HEK293 (cell line): ENCODE measurements around the gene EFNA2.

ENCODE experiments used
- CTCF ChIA-PET: fragments of 350-600 bp; formaldehyde crosslinking; extraction: SDS; loops from one replicate; lab custom pipeline; 2021; ENCODE audit warnings: antibody characterized with exemption; lab: Yijun Ruan, JAX
- POLR2A ChIA-PET: fragments of 300-600 bp; formaldehyde crosslinking; extraction: SDS; loops from one replicate; lab custom pipeline; 2020; ENCODE audit warnings: antibody characterized with exemption, inconsistent platforms; lab: Yijun Ruan, JAX
- H3K27ac ChIP-seq: fragments of 200-500 bp; sonication (Bioruptor generic); 2 replicates; pipeline ENCODE4 v1.5.1; 2014; ENCODE audit warnings: low read depth, low read length, control low read depth, inconsistent platforms; ENCODE audit errors: extremely low read depth
- H3K36me3 ChIP-seq, 2 experiments: fragments of 200-500 bp in 1 of 2; sonication (Bioruptor generic) in 1 of 2; 1 replicate in 1 of 2; 2 replicates in 1 of 2; pipeline ENCODE4 v1.5.1; 2014 to 2017; ENCODE audit warnings: inconsistent platforms in 2 of 2, low read length in 2 of 2; ENCODE audit not compliant: control insufficient read depth in 2 of 2, insufficient read depth in 1 of 2
- H3K4me1 ChIP-seq: fragments of 200-500 bp; sonication (Bioruptor generic); 2 replicates; pipeline ENCODE4 v1.5.1; 2014; ENCODE audit warnings: mild to moderate bottlenecking, low read length, inconsistent platforms; ENCODE audit not compliant: control insufficient read depth, insufficient read depth
- H3K4me3 ChIP-seq: 2 replicates; pipeline ENCODE4 v1.5.1; 2011; ENCODE audit warnings: low read depth, mild to moderate bottlenecking, control low read depth, low read length, moderate library complexity
- H3K9me3 ChIP-seq: fragments of 200-500 bp; sonication (Bioruptor generic); 2 replicates; pipeline ENCODE4 v1.5.1; 2014; ENCODE audit warnings: low read depth, low read length, inconsistent platforms; ENCODE audit not compliant: control insufficient read depth, insufficient read depth
- AEBP2 ChIP-seq: fragments of 450-650 bp; formaldehyde crosslinking; IDR thresholded peaks from 2 replicates; pipeline ENCODE4 v1.5.1; 2016; ENCODE audit warnings: missing biosample characterization, missing genetic modification characterization, borderline replicate concordance
- ELK4 ChIP-seq: IDR thresholded peaks from 2 replicates; pipeline ENCODE4 v1.6.1; 2011; ENCODE audit warnings: mild to moderate bottlenecking, low read depth, low read length, borderline replicate concordance
- GFI1B ChIP-seq: fragments of 450-650 bp; formaldehyde crosslinking; IDR thresholded peaks from 2 replicates; pipeline ENCODE4 v1.5.1; 2016; ENCODE audit warnings: missing biosample characterization, missing genetic modification characterization
- GLIS2 ChIP-seq: fragments of 450-650 bp; formaldehyde crosslinking; IDR thresholded peaks from 2 replicates; pipeline ENCODE4 v1.5.1; 2016; ENCODE audit warnings: missing biosample characterization, missing genetic modification characterization
- KLF10 ChIP-seq: fragments of 450-650 bp; IDR thresholded peaks from 2 replicates; pipeline ENCODE4 v1.5.1; 2018; ENCODE audit warnings: missing biosample characterization, mild to moderate bottlenecking, missing genetic modification characterization
- KLF16 ChIP-seq: fragments of 450-650 bp; formaldehyde crosslinking; IDR thresholded peaks from 2 replicates; pipeline ENCODE4 v1.5.1; 2017; ENCODE audit warnings: missing biosample characterization, missing genetic modification characterization
- KLF8 ChIP-seq: fragments of 450-650 bp; formaldehyde crosslinking; IDR thresholded peaks from 2 replicates; pipeline ENCODE4 v1.5.1; 2016; ENCODE audit warnings: missing biosample characterization, missing genetic modification characterization
- TRIM28 ChIP-seq: IDR thresholded peaks from 2 replicates; pipeline ENCODE4 v1.6.1; 2011; ENCODE audit warnings: low read length, control low read depth, borderline replicate concordance
- ZBTB17 ChIP-seq: fragments of 450-650 bp; formaldehyde crosslinking; IDR thresholded peaks from 2 replicates; pipeline ENCODE4 v1.5.1; 2016; ENCODE audit warnings: missing biosample characterization, missing genetic modification characterization
- ZBTB8A ChIP-seq: fragments of 450-650 bp; formaldehyde crosslinking; IDR thresholded peaks from 2 replicates; pipeline ENCODE4 v1.5.1; 2016; ENCODE audit warnings: missing biosample characterization, missing genetic modification characterization
- ZIC2 ChIP-seq: fragments of 450-650 bp; formaldehyde crosslinking; IDR thresholded peaks from 2 replicates; pipeline ENCODE4 v1.5.1; 2016; ENCODE audit warnings: missing biosample characterization, missing genetic modification characterization
- ZNF121 ChIP-seq: fragments of 450-650 bp; formaldehyde crosslinking; IDR thresholded peaks from 2 replicates; pipeline ENCODE4 v1.5.1; 2016; ENCODE audit warnings: missing biosample characterization, missing genetic modification characterization
- ZNF16 ChIP-seq: fragments of 450-650 bp; formaldehyde crosslinking; IDR thresholded peaks from 2 replicates; pipeline ENCODE4 v1.5.1; 2016; ENCODE audit warnings: low read depth, missing biosample characterization, missing genetic modification characterization
- ZNF184 ChIP-seq: fragments of 450-650 bp; IDR thresholded peaks from 2 replicates; pipeline ENCODE4 v1.5.1; 2018; ENCODE audit warnings: missing biosample characterization, mild to moderate bottlenecking, missing genetic modification characterization
- ZNF2 ChIP-seq: fragments of 450-650 bp; formaldehyde crosslinking; IDR thresholded peaks from 2 replicates; pipeline ENCODE4 v1.5.1; 2016; ENCODE audit warnings: missing biosample characterization, missing genetic modification characterization
- ZNF223 ChIP-seq: fragments of 450-650 bp; formaldehyde crosslinking; IDR thresholded peaks from 2 replicates; pipeline ENCODE4 v1.5.1; 2016; ENCODE audit warnings: missing biosample characterization, missing genetic modification characterization
- ZNF391 ChIP-seq: fragments of 450-650 bp; formaldehyde crosslinking; IDR thresholded peaks from 2 replicates; pipeline ENCODE4 v1.5.1; 2016; ENCODE audit warnings: low read depth, missing biosample characterization, missing genetic modification characterization, borderline replicate concordance
- ZNF394 ChIP-seq: fragments of 450-650 bp; formaldehyde crosslinking; IDR thresholded peaks from 2 replicates; pipeline ENCODE4 v1.5.1; 2016; ENCODE audit warnings: missing biosample characterization, missing genetic modification characterization, mild to moderate bottlenecking, moderate library complexity, borderline replicate concordance
- ZNF473 ChIP-seq: fragments of 450-650 bp; formaldehyde crosslinking; IDR thresholded peaks from 2 replicates; pipeline ENCODE4 v1.5.1; 2017; ENCODE audit warnings: missing biosample characterization, missing genetic modification characterization
- ZNF513 ChIP-seq: fragments of 450-650 bp; IDR thresholded peaks from 2 replicates; pipeline ENCODE4 v1.5.1; 2018; ENCODE audit warnings: missing biosample characterization, missing genetic modification characterization
- ZNF518A ChIP-seq: fragments of 450-650 bp; formaldehyde crosslinking; conservative IDR thresholded peaks from 2 replicates; pipeline ENCODE4 v1.5.1; 2016; ENCODE audit warnings: low read depth, missing biosample characterization, missing genetic modification characterization
- ZNF544 ChIP-seq: fragments of 450-650 bp; formaldehyde crosslinking; IDR thresholded peaks from 2 replicates; pipeline ENCODE4 v1.5.0; 2017; ENCODE audit warnings: missing biosample characterization, missing genetic modification characterization
- ZNF558 ChIP-seq: fragments of 450-650 bp; formaldehyde crosslinking; IDR thresholded peaks from 2 replicates; pipeline ENCODE4 v1.5.1; 2016; ENCODE audit warnings: missing biosample characterization, missing genetic modification characterization
- ZNF600 ChIP-seq: fragments of 450-650 bp; formaldehyde crosslinking; IDR thresholded peaks from 2 replicates; pipeline ENCODE4 v1.5.1; 2016; ENCODE audit warnings: missing biosample characterization, missing genetic modification characterization
- ZNF629 ChIP-seq: fragments of 450-650 bp; formaldehyde crosslinking; IDR thresholded peaks from 2 replicates; pipeline ENCODE4 v1.5.1; 2017; ENCODE audit warnings: missing biosample characterization, missing genetic modification characterization

Gene EFNA2

GRCh38 chr19:1272423-1273262 is 13.0 kb upstream of the EFNA2 start (continued):
- TF ChIP-seq ELK4 (no peak), ZNF629 (tag by site-specific recombination) (0 out of 2 replicates have a peak, but pooled peaks have one; percentile 14)

- ChIA-PET POLR2A (interaction anchor here (0.6 to 3.4 kb wide), 8 partner anchors 8 to 81 kb away, joined by 3 to 28 read pairs (median 5); a partner anchor contains a TSS), CTCF (interaction anchor here (0.6 to 2.8 kb wide), 3 partner anchors 29 to 551 kb away, joined by 3 to 23 read pairs (median 4); no protein-coding TSS in a partner anchor)
- peaks cover 19% of the 10 kb centered on the region for H3K4me1 ChIP-seq
- no peaks in the 10 kb centered on the region for H3K9me3 ChIP-seq
- H3K36me3 ChIP-seq = peaks cover 4 to 72% of the 10 kb centered on the region in 2 experiments; a peak in 2 of 3 replicates
- peak overlapping the region; percentile 98 for H3K27ac ChIP-seq
- no peak overlapping the region for H3K4me3 ChIP-seq
- no peak for TF ChIP-seq ZNF391 (tag by site-specific recombination)
- TF ChIP-seq ZBTB17 (tag by site-specific recombination) = 0 out of 2 replicates have a peak, but pooled peaks have one; percentile 12
- TF ChIP-seq ZNF184 (tag by site-specific recombination) = no peak
- no peak for TF ChIP-seq GFI1B (tag by site-specific recombination)
- TF ChIP-seq ZNF121 (tag by site-specific recombination) = no peak
- TF ChIP-seq AEBP2 (tag by site-specific recombination) = no peak
- TF ChIP-seq ZIC2 (tag by site-specific recombination) = 0 out of 2 replicates have a peak, but pooled peaks have one; percentile 15
- TF ChIP-seq ZNF16 = no peak
- TF ChIP-seq ZNF513 (tag by site-specific recombination) = no peak
- no peak for TF ChIP-seq GLIS2 (tag by site-specific recombination)
- TF ChIP-seq ZNF394 (tag by site-specific recombination) = no peak
- TF ChIP-seq ZNF223 (tag by site-specific recombination) = no peak
- TF ChIP-seq KLF8 (tag by site-specific recombination) = 0 out of 2 replicates have a peak, but pooled peaks have one; percentile 3
- no peak; the same call in 1 of the 2 replicates for TF ChIP-seq ZNF2 (tag by site-specific recombination)
- TF ChIP-seq KLF16 = no peak
- no peak for TF ChIP-seq KLF10 (tag by site-specific recombination)
- no peak for TF ChIP-seq ZNF558
- no peak for TF ChIP-seq TRIM28
- peak; percentile 34; the same call in 1 of the 2 replicates for TF ChIP-seq ZNF600 (tag by site-specific recombination)
- peak; percentile 6; the same call in 1 of the 2 replicates for TF ChIP-seq ZBTB8A (tag by site-specific recombination)
- TF ChIP-seq ZNF544 = no peak
- no peak for TF ChIP-seq ZNF518A (tag by site-specific recombination)
- TF ChIP-seq ZNF473 (tag by site-specific recombination) = no peak
Observed at GRCh38 chr19:1273263-1274041, 12.2 kb upstream of the EFNA2 start.
